ENCODE measurements around the gene SIPA1L3.
A peak's percentile ranks its signal among the peaks of the same experiment; 100 is the strongest.

The SIPA1L3 gene

GRCh38 chr19:38043649-38044144, 136.7 kb downstream of the SIPA1L3 start:
- H3K36me3 ChIP-seq (ENCODE audit: insufficient read depth, low read depth, low read length): no peaks in the 10 kb centered on the region
- no peak overlapping the region for H3K27ac ChIP-seq (ENCODE audit: low read length)
- peaks cover 27% of the 10 kb centered on the region for H3K4me1 ChIP-seq (ENCODE audit: insufficient read depth, low read length)
- no peaks in the 10 kb centered on the region for H3K27me3 ChIP-seq (ENCODE audit: insufficient read depth, low read length)
- H3K4me3 ChIP-seq (ENCODE audit: low read length): no peak overlapping the region
- H3K9me3 ChIP-seq (ENCODE audit: insufficient read depth, low read depth, low read length): no peaks in the 10 kb centered on the region
- H3K9ac ChIP-seq (ENCODE audit: low read depth, low read length): no peak overlapping the region

GRCh38 chr19:38044267-38045111, 137.5 kb downstream of the SIPA1L3 start:
- no peaks in the 10 kb centered on the region for H3K9me3 ChIP-seq (ENCODE audit: insufficient read depth, low read depth, low read length)
- H3K27me3 ChIP-seq (ENCODE audit: insufficient read depth, low read length): no peaks in the 10 kb centered on the region
- H3K27ac ChIP-seq (ENCODE audit: low read length): no peak overlapping the region
- H3K9ac ChIP-seq (ENCODE audit: low read depth, low read length): no peak overlapping the region
- H3K36me3 ChIP-seq (ENCODE audit: insufficient read depth, low read depth, low read length): no peaks in the 10 kb centered on the region
- H3K4me3 ChIP-seq (ENCODE audit: low read length): no peak overlapping the region
- H3K4me1 ChIP-seq (ENCODE audit: insufficient read depth, low read length): peaks cover 27% of the 10 kb centered on the region

- H3K9me3 ChIP-seq (ENCODE audit: insufficient read depth, low read depth, low read length): no peaks in the 10 kb centered on the region
- H3K9ac ChIP-seq (ENCODE audit: low read depth, low read length): no peak overlapping the region
- H3K27me3 ChIP-seq (ENCODE audit: insufficient read depth, low read length): no peaks in the 10 kb centered on the region
- H3K4me3 ChIP-seq (ENCODE audit: low read length): no peak overlapping the region
- peaks cover 27% of the 10 kb centered on the region for H3K4me1 ChIP-seq (ENCODE audit: insufficient read depth, low read length)
- no peak overlapping the region for H3K27ac ChIP-seq (ENCODE audit: low read length)
- no peaks in the 10 kb centered on the region for H3K36me3 ChIP-seq (ENCODE audit: insufficient read depth, low read depth, low read length)
Measured at GRCh38 chr19:38045554-38046253, 138.7 kb downstream of the SIPA1L3 start.

GRCh38 chr19:38046254-38047048, 139.4 kb downstream of the SIPA1L3 start:
- H3K36me3 ChIP-seq (ENCODE audit: insufficient read depth, low read depth, low read length): no peaks in the 10 kb centered on the region
- no peak overlapping the region; the same call in 1 of the 2 replicates for H3K9ac ChIP-seq (ENCODE audit: low read depth, low read length)
- no peaks in the 10 kb centered on the region for H3K9me3 ChIP-seq (ENCODE audit: insufficient read depth, low read depth, low read length)
- H3K4me3 ChIP-seq (ENCODE audit: low read length): no peak overlapping the region
- peaks cover 27% of the 10 kb centered on the region for H3K4me1 ChIP-seq (ENCODE audit: insufficient read depth, low read length)
- H3K27me3 ChIP-seq (ENCODE audit: insufficient read depth, low read length): no peaks in the 10 kb centered on the region
- H3K27ac ChIP-seq (ENCODE audit: low read length): no peak overlapping the region

- H3K9ac ChIP-seq (ENCODE audit: low read depth, low read length): no peak overlapping the region
- H3K9me3 ChIP-seq (ENCODE audit: insufficient read depth, low read depth, low read length): no peaks in the 10 kb centered on the region
Measured at GRCh38 chr19:38047049-38047438, 140.0 kb downstream of the SIPA1L3 start.

GRCh38 chr19:38047641-38048040, 140.6 kb downstream of the SIPA1L3 start:
- Histone ChIP-seq H3K36me3 (ENCODE audit: insufficient read depth, low read depth, low read length) (no peaks in the 10 kb centered on the region), H3K27ac (ENCODE audit: low read length) (no peak overlapping the region), H3K4me1 (ENCODE audit: insufficient read depth, low read length) (peaks cover 27% of the 10 kb centered on the region), H3K4me3 (ENCODE audit: low read length) (no peak overlapping the region), H3K27me3 (ENCODE audit: insufficient read depth, low read length) (no peaks in the 10 kb centered on the region), H3K9me3 (ENCODE audit: insufficient read depth, low read depth, low read length) (no peaks in the 10 kb centered on the region), H3K9ac (ENCODE audit: low read depth, low read length) (no peak overlapping the region)

More at GRCh38 chr19:38047049-38047438, 140.0 kb downstream of the SIPA1L3 start:
- Histone ChIP-seq H3K27me3 (ENCODE audit: insufficient read depth, low read length) (no peaks in the 10 kb centered on the region), H3K4me3 (ENCODE audit: low read length) (no peak overlapping the region), H3K36me3 (ENCODE audit: insufficient read depth, low read depth, low read length) (no peaks in the 10 kb centered on the region), H3K4me1 (ENCODE audit: insufficient read depth, low read length) (peaks cover 27% of the 10 kb centered on the region), H3K27ac (ENCODE audit: low read length) (no peak overlapping the region)

- Histone ChIP-seq H3K9ac (ENCODE audit: low read depth, low read length) (no peak overlapping the region), H3K4me3 (ENCODE audit: low read length) (no peak overlapping the region), H3K27me3 (ENCODE audit: insufficient read depth, low read length) (no peaks in the 10 kb centered on the region), H3K4me1 (ENCODE audit: insufficient read depth, low read length) (peaks cover 20% of the 10 kb centered on the region), H3K36me3 (ENCODE audit: insufficient read depth, low read depth, low read length) (no peaks in the 10 kb centered on the region), H3K9me3 (ENCODE audit: insufficient read depth, low read depth, low read length) (no peaks in the 10 kb centered on the region), H3K27ac (ENCODE audit: low read length) (no peak overlapping the region)
Measured at GRCh38 chr19:38049105-38049649, 142.2 kb downstream of the SIPA1L3 start.

- Histone ChIP-seq H3K9ac (ENCODE audit: low read depth, low read length) (no peak overlapping the region), H3K4me3 (ENCODE audit: low read length) (peak overlapping the region; percentile 31; the same call in 1 of the 2 replicates), H3K9me3 (ENCODE audit: insufficient read depth, low read depth, low read length) (no peaks in the 10 kb centered on the region), H3K27ac (ENCODE audit: low read length) (no peak overlapping the region), H3K36me3 (ENCODE audit: insufficient read depth, low read depth, low read length) (no peaks in the 10 kb centered on the region), H3K27me3 (ENCODE audit: insufficient read depth, low read length) (no peaks in the 10 kb centered on the region), H3K4me1 (ENCODE audit: insufficient read depth, low read length) (peaks cover 20% of the 10 kb centered on the region; the same call in 1 of the 2 replicates)
Measured at GRCh38 chr19:38055010-38055409, 148.0 kb downstream of the SIPA1L3 start.

GRCh38 chr19:38055655-38056521, 148.9 kb downstream of the SIPA1L3 start:
- peak overlapping the region; percentile 3; the same call in 1 of the 2 replicates for H3K9ac ChIP-seq (ENCODE audit: low read depth, low read length)
- no peaks in the 10 kb centered on the region for H3K27me3 ChIP-seq (ENCODE audit: insufficient read depth, low read length)
- no peaks in the 10 kb centered on the region for H3K9me3 ChIP-seq (ENCODE audit: insufficient read depth, low read depth, low read length)
- peak overlapping the region; percentile 31; the same call in 1 of the 2 replicates for H3K4me3 ChIP-seq (ENCODE audit: low read length)
- peaks cover 20% of the 10 kb centered on the region; the same call in 1 of the 2 replicates for H3K4me1 ChIP-seq (ENCODE audit: insufficient read depth, low read length)
- no peaks in the 10 kb centered on the region for H3K36me3 ChIP-seq (ENCODE audit: insufficient read depth, low read depth, low read length)
- no peak overlapping the region for H3K27ac ChIP-seq (ENCODE audit: low read length)

- H3K36me3 ChIP-seq (ENCODE audit: insufficient read depth, low read depth, low read length): no peaks in the 10 kb centered on the region
- peak overlapping the region; percentile 3; the same call in 1 of the 2 replicates for H3K9ac ChIP-seq (ENCODE audit: low read depth, low read length)
- no peak overlapping the region for H3K4me3 ChIP-seq (ENCODE audit: low read length)
- no peaks in the 10 kb centered on the region for H3K27me3 ChIP-seq (ENCODE audit: insufficient read depth, low read length)
- peaks cover 20% of the 10 kb centered on the region; the same call in 1 of the 2 replicates for H3K4me1 ChIP-seq (ENCODE audit: insufficient read depth, low read length)
- no peak overlapping the region for H3K27ac ChIP-seq (ENCODE audit: low read length)
- H3K9me3 ChIP-seq (ENCODE audit: insufficient read depth, low read depth, low read length): no peaks in the 10 kb centered on the region
Measured at GRCh38 chr19:38056646-38057045, 149.6 kb downstream of the SIPA1L3 start.

All from iPS-20b (cell line).